Pulmonary artery endothelial cell (primary cell): ENCODE measurements around the gene RNGTT. TPM values are rescaled to one million over a fixed set of nuclear protein-coding genes. Genes with fewer than 3 reads are reported as not detected.

Source experiments
- DNase-seq: peaks from one replicate; pipeline ENCODE4 v3.0.0-alpha.2; 2011; ENCODE audit warnings: low read depth, low spot score
- total RNA-seq: library from RNA; depleted of rRNA; stranded (reverse); fragments of >200 nt; gene quantifications from 2 replicates; pipeline ENCODE4 v1.2.3, GENCODE V29; 2014

The RNGTT gene
- total RNA-seq, 1 donor from 2014 or later: 14.8 TPM

- no peak for DNase-seq
These were observed 400.2 kb downstream of the RNGTT start for GRCh38 chr6:88563277-88563625.

DNA sequence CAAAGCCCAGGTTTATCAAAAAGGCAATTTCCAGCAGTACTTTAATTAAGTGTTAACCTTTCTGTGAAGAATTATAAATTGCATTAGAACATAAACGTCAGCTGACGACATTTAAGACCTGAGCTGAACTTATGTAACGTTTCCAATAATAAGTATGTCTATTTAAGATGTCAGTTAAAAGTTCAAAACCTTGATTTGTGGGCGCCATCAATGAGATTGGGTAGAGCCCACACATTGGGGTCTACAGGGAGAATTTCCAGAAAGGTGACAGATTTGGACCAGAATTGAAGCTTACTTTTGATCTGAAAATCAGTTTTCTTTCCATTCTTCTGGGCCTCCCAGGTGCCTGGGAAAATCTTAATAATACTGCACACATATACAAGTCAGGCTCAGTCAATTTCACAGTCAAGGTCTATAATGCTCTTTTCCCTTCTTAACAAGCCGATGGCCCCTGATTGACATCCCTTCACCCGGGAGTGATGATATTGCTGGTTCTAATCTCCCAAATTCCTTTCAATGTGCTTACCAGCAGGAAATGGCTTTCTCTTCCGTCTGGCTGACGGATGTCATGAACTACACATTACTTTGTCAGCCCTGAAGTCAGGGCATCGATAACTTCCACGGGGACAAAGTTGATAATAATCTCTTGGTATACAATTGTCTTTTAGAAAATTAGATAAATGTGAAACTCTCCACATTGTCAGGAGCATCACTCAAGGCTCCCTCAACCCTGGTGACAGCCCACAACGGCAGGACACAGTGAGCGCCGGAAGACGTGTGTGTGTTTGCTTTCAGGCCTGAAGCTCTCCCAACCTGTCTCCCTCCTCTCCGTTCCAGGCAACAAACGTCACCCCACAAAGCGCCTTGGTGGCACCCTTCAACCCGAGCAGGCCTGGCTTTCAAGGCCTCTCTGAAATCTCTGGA, 400.8 kb downstream of the RNGTT start:
- no peak for DNase-seq

GRCh38 chr6:88561954-88562315, 401.5 kb downstream of the RNGTT start:
- no peak for DNase-seq

DNA sequence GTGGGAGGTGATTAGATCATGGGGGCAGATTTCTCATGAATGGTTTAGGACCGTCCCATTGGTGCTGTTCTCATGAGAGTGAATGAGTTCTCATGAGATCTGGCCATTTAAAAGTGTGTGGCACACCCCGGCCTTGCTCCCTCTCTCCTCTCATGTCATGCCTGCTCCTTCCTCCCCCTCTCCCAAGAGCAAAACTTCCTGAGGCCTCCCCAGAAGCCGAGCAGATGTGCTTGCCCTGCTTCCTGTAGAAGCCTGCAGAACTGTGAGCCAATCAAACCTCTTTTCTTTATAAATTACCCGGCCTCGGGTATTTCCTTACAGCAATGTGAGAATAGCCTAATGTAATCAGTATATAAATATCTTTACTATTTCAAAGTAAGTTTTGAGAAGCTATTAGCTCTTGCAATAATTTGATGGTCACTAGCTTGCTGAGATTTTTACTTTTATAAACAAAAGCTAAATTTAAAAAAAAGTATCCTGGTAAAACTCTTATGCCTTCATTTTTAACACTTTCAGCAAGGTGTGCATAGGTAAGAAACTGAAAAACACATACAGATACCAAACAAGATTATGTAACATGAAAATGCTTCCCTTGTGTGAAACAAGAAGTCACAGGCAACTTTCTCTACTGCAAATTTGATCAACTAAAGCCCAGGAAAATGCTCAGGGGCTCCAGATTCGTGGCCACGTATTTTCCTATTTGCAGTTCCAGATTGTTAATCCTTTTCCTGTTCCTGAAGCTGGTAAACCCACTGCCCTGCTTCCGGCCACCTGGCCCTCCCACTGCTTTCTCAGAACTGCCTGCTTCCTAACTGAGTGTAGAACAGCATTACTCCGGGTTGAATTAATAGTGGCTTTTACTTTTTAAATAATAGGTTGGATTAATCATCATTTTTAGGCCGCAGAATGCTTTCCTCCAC, 402.1 kb downstream of the RNGTT start:
- DNase-seq: no peak

Other genes with a start within 250 kb of the RNGTT start
- 49.1 and 49.5 TPM in 2 replicates for gene PNRC1, start 117.1 kb upstream of the RNGTT start, total RNA-seq
- 0.25 and 0.46 TPM in 2 replicates for gene SRSF12, start 154.5 kb upstream of the RNGTT start, total RNA-seq
- 14.3 and 23.2 TPM in 2 replicates for gene PM20D2, start 182.4 kb upstream of the RNGTT start, total RNA-seq